Measurements from ENCODE around the gene RUNX3. TPM values are rescaled to one million over a fixed set of nuclear protein-coding genes. Genes with fewer than 3 reads are reported as not detected.

The RUNX3 gene
- total RNA-seq, 1 donor from 2014 or later = not detected

- DNase-seq (ENCODE audit: low read depth in 2 of 2) = peak; percentile 17 to 19
Observed at GRCh38 chr1:24929398-24930259, 447 bp downstream of the RUNX3 start.

DNA sequence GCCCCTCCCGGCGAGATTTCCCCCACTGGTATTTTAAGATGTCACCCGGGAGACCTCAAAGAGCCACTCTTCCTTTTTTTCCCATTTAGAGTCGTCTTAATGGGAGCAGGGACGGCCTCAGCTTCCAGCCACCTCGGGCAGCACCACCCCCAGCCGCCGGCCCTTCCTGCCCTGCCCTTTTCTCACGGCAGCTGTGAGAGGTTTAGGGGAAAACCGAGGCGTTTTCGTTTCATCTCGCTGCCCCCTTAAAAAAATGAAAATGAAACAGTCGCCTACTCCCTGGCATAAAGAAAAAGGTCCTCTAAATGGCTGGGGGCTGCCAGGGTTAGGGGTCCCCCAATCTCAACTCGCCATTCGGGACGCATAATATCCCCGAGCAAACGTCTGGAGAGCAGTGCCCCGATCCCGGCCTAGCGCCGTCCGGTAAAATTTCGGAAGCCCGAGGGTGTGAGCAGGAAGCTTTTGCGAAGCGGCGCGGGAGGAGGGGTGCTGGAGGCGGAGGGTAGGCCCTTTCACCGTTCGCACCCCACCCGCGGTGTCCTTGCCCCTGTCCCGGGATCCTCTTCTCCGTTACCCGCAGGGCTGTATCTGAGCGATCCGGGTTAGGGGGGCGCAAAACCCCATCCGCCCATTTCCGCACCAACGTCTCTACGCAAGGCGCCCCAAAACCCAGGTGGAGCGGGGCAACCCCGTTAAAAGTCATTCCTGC lies 1.2 kb downstream of the RUNX3 start:
- no peak for DNase-seq (ENCODE audit: low read depth in 2 of 2)

DNA sequence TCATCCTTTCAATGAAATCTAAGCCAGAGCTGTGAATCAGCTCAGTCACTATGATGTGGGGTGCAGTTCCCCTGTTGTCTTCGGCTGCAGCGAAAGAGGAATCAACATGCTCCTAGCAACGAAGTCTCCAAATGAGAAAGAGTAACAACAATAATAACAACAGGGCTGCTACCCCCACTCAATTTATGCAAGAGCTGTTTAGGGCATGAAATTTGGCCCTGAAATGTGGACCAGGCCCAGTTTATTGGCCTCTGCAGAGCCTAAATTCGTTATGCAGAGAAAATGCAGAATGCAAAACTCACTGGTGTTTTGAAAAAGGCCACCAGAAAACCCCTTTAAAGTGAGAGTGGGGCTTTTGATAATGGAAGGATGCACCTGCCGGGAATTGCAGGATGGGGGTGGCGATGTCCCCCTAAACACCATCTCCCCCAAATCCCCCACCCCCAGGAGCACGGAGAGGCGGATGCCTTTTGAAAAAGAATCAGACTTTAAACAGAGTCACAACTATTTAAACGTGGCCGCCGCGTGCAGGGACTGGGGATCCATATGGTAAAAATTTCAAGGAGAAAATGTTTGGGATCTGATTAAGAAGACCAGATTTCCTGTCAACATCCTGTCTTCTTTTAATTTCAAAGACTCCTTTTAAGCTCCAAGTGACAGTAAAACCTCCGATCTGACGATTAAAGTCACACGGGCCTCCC lies 1.9 kb downstream of the RUNX3 start:
- DNase-seq (ENCODE audit: low read depth in 2 of 2) = no peak

- no peak for DNase-seq (ENCODE audit: low read depth in 2 of 2)
Observed at GRCh38 chr1:24927473-24927872, 2.6 kb downstream of the RUNX3 start.

DNA sequence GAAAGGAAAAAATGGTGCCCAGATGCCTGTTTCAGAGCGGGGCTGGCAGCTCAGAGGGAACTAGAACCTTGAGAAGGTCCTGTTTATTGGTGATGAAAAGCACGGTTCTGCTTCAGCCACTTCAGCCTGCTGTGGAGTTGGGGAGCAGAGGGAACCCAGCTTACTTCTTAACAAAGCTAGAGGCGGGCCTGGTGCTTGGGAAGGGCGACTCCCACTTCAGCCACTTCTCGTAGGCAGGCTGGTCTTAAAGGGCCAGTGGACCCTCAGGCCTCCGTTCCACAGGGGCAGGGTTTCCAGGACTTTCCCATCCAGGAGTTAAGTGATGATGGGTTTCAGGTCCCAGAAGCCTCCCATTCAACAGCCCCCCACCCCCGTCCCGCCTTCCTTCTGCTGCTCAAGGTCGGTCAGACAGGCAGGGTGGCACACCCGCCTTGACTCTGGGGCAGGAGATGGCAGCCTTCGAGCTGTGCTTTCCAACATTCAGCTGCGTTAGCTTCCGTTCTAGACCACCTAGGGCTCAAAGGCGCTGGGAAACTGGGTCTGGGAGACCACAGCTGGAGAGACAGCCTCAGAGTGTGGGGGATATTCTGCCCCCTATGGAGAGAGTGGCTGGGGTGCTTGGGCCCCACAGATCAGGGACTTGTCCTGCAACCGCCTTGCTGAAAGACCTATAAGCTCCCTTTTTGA lies 3.4 kb downstream of the RUNX3 start:
- DNase-seq (ENCODE audit: low read depth in 2 of 2) = peak in 1 of 2 donors; percentile 28

DNA sequence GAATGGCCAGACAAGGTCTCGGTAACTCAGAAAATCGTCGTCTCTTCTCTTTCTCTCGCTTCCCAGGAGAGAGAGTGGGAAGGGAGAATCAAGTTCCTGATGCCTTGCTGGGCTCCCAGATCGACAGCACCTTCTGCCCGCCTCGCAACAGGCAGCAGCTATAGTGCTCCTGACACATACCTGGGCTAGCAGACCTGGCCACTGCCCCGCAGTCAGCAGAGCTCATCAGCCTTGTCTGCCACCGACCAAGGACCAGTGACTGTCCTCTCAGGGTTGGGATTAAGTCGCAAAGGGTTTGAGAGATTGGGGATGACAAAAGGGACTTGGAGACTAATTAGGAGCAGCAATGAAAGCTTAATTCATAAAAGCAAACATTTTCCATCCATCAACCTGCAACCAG lies 4.1 kb downstream of the RUNX3 start:
- DNase-seq (ENCODE audit: low read depth in 2 of 2) = no peak

GRCh38 chr1:24925082-24925779 lies 4.8 kb downstream of the RUNX3 start:
- no peak for DNase-seq (ENCODE audit: low read depth in 2 of 2)

- no peak for DNase-seq (ENCODE audit: low read depth in 2 of 2)
Observed at GRCh38 chr1:24923485-24924113, 6.5 kb downstream of the RUNX3 start.

GRCh38 chr1:24921938-24922662 lies 8.0 kb downstream of the RUNX3 start:
- DNase-seq (ENCODE audit: low read depth in 2 of 2) = no peak

- DNase-seq (ENCODE audit: low read depth in 2 of 2) = no peak
Observed at GRCh38 chr1:24921412-24921811, 8.7 kb downstream of the RUNX3 start.

DNA sequence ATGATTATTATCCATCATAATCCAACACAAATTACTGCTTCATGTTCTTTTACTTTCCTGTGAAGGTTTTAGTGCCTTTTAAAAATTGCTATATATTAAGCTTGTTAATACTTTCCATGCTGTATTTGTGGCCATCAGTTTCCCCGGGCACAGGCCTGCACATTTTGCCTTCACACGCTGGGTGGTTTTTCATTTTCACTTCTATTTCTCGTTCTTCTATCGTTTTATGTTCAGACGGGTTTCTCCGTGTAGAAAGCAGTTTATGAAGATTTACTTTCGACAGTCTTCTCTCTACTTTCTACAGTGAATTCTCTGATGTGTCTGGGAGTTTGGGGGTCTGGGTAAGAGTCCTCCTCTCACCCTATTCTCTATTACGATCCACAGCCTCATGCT lies 9.5 kb downstream of the RUNX3 start:
- no peak for DNase-seq (ENCODE audit: low read depth in 2 of 2)

- DNase-seq (ENCODE audit: low read depth in 2 of 2) = no peak
Observed at GRCh38 chr1:24919791-24920532, 10.1 kb downstream of the RUNX3 start.

GRCh38 chr1:24918995-24919605 lies 11.0 kb downstream of the RUNX3 start:
- DNase-seq (ENCODE audit: low read depth in 2 of 2) = no peak

GRCh38 chr1:24918370-24918769 lies 11.7 kb downstream of the RUNX3 start:
- DNase-seq (ENCODE audit: low read depth in 2 of 2) = no peak

- DNase-seq (ENCODE audit: low read depth in 2 of 2) = no peak
Observed at GRCh38 chr1:24917327-24918074, 12.6 kb downstream of the RUNX3 start.

GRCh38 chr1:24915816-24916602 lies 14.1 kb downstream of the RUNX3 start:
- no peak for DNase-seq (ENCODE audit: low read depth in 2 of 2)

All from lung microvascular endothelial cell (primary cell).